ENCODE results near the gene DBN1.

DBN1 gene

DNA sequence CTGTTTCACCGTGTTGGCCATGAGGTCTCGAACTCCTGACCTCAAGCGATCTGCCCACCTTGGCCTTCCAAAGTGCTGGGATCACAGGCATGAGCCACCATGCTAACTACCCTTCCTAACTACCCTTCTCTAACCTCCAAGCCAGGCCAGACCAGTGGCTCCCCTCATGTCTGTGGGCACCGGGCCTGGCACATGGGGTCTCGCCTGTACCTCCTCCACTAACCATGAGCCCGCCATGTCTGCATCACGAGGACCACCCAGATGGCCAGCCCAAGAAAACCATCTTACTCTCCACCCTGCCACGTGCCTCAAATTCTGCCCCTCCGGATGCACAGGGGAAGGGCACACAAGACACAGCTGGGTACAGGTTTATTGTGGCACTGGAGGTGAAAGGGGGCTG is 9.6 kb upstream of the DBN1 start:
- Histone ChIP-seq H3K23ac (ENCODE audit: low read length in 2 of 2) (no peak overlapping the region), H3K9ac (ENCODE audit: low read length) (no peak overlapping the region), H4K8ac (ENCODE audit: low read length) (no peak overlapping the region), H3K14ac (ENCODE audit: low read length in 2 of 2) (peak overlapping the region in 1 of 2 experiments; percentile 2), H2BK5ac (ENCODE audit: low read depth, low read length, poor library complexity, severe bottlenecking) (no peak overlapping the region), H3K79me1 (replicated peaks; ENCODE audit: low read length, poor library complexity, severe bottlenecking) (peaks cover 9% of the 10 kb centered on the region), H3K27me3 (ENCODE audit: control insufficient read depth in 1 of 2, insufficient read depth in 1 of 2, low read length in 2 of 2) (no peaks in the 10 kb centered on the region), H3K9me3 (ENCODE audit: control insufficient read depth, low read length) (no peaks in the 10 kb centered on the region), H3K4me3 (ENCODE audit: insufficient read depth in 1 of 2, low read depth in 1 of 2, low read length in 2 of 2) (no peak overlapping the region), H2AFZ (ENCODE audit: low read depth, low read length) (no peak overlapping the region), H3K4me2 (ENCODE audit: low read length, poor library complexity, severe bottlenecking) (no peak overlapping the region), H3K18ac (ENCODE audit: low read depth in 1 of 2, low read length in 2 of 2) (no peak overlapping the region), H3K27ac (ENCODE audit: low read length, poor library complexity, severe bottlenecking) (peak overlapping the region; percentile 45), H2AK5ac (ENCODE audit: low read length, severe bottlenecking) (no peak overlapping the region), H4K91ac (ENCODE audit: low read length) (no peak overlapping the region), H3K4me1 (ENCODE audit: control insufficient read depth, insufficient read depth, low read depth, low read length) (peaks cover 69% of the 10 kb centered on the region), H2BK15ac (ENCODE audit: low read depth, poor library complexity, severe bottlenecking) (no peak overlapping the region), H3K36me3 (ENCODE audit: control insufficient read depth in 1 of 2, insufficient read depth in 2 of 2, low read depth in 1 of 2, low read length in 2 of 2) (peaks cover 57 to 80% of the 10 kb centered on the region in 2 experiments), H2BK12ac (ENCODE audit: low read length in 2 of 2) (no peak overlapping the region), H3K4ac (ENCODE audit: low read depth in 1 of 2, low read length in 2 of 2) (no peak overlapping the region), H2BK120ac (ENCODE audit: low read depth, low read length) (no peak overlapping the region)
- DNase-seq = no peak
- 99% methylated on average over 7 of the region's 9 CpGs for WGBS

DNA sequence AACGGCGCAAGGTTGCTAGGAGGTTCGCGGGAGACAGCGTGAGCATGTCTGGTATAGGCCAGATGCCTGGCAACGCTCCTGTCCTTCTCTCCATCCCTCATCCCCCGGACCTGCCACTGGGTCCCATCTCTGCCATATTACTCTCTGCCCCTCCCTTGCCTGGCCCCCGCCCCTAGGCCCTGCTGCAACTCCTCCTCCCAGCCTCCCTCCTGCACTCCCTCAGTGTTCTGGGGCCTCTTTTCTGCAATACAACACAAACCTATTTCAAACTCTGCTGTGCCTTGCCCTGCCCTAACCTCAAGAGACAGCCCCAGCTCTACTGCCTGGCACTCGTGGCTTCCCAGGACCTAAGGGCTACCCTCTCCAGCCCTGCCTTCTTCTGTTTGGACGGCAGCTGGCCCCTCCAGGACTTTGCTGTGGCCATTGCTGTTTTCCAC is 8.9 kb upstream of the DBN1 start:
- H2AFZ ChIP-seq (ENCODE audit: low read depth, low read length) = no peak overlapping the region
- H3K4ac ChIP-seq (ENCODE audit: low read depth in 1 of 2, low read length in 2 of 2) = peak overlapping the region in 1 of 2 experiments; percentile 20
- no peak overlapping the region for H2AK5ac ChIP-seq (ENCODE audit: low read length, severe bottlenecking)
- no peak overlapping the region for H3K4me2 ChIP-seq (ENCODE audit: low read length, poor library complexity, severe bottlenecking)
- no peak overlapping the region for H3K4me3 ChIP-seq (ENCODE audit: insufficient read depth in 1 of 2, low read depth in 1 of 2, low read length in 2 of 2)
- no peak overlapping the region for H3K23ac ChIP-seq (ENCODE audit: low read length in 2 of 2)
- no peak overlapping the region for H2BK5ac ChIP-seq (ENCODE audit: low read depth, low read length, poor library complexity, severe bottlenecking)
- H2BK12ac ChIP-seq (ENCODE audit: low read length in 2 of 2) = no peak overlapping the region
- H4K91ac ChIP-seq (ENCODE audit: low read length) = no peak overlapping the region
- no peak overlapping the region for H2BK120ac ChIP-seq (ENCODE audit: low read depth, low read length)
- 95% methylated on average over 10 of the region's 10 CpGs for WGBS
- H3K14ac ChIP-seq (ENCODE audit: low read length in 2 of 2) = no peak overlapping the region
- peaks cover 68% of the 10 kb centered on the region for H3K4me1 ChIP-seq (ENCODE audit: control insufficient read depth, insufficient read depth, low read depth, low read length)
- no peaks in the 10 kb centered on the region for H3K27me3 ChIP-seq (ENCODE audit: control insufficient read depth in 1 of 2, insufficient read depth in 1 of 2, low read length in 2 of 2)
- DNase-seq = no peak
- peak overlapping the region in 1 of 2 experiments; percentile 38 for H3K18ac ChIP-seq (ENCODE audit: low read depth in 1 of 2, low read length in 2 of 2)
- H2BK15ac ChIP-seq (ENCODE audit: low read depth, poor library complexity, severe bottlenecking) = no peak overlapping the region
- peaks cover 50 to 74% of the 10 kb centered on the region in 2 experiments for H3K36me3 ChIP-seq (ENCODE audit: control insufficient read depth in 1 of 2, insufficient read depth in 2 of 2, low read depth in 1 of 2, low read length in 2 of 2)
- H3K79me1 ChIP-seq (replicated peaks; ENCODE audit: low read length, poor library complexity, severe bottlenecking) = peaks cover 9% of the 10 kb centered on the region
- H3K9ac ChIP-seq (ENCODE audit: low read length) = no peak overlapping the region
- H4K8ac ChIP-seq (ENCODE audit: low read length) = peak overlapping the region; percentile 16
- H3K27ac ChIP-seq (ENCODE audit: low read length, poor library complexity, severe bottlenecking) = peak overlapping the region; percentile 39
- H3K9me3 ChIP-seq (ENCODE audit: control insufficient read depth, low read length) = no peaks in the 10 kb centered on the region

DNA sequence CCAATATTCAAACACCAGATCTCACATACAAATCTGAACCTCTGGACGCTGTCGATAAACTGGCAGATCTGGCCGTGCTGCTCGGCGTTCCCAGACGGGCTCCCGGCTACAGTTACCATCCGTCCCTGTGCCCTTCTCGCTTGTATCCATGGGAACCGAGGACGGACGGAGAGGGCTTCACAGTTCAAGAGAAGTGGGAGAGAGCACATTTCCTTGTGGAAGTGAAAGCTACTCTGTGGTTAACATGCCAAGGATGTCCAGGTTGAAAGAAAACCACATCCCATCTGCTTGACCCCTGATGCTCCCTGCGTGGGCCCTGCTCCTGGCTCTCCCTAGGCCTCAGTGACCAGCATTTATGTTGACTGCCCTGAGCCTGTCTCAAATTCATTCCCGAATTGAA is 6.3 kb upstream of the DBN1 start:
- Histone ChIP-seq H2AK5ac (ENCODE audit: low read length, severe bottlenecking) (no peak overlapping the region), H3K4me1 (ENCODE audit: control insufficient read depth, insufficient read depth, low read depth, low read length) (peaks cover 67% of the 10 kb centered on the region), H3K18ac (ENCODE audit: low read depth in 1 of 2, low read length in 2 of 2) (peak overlapping the region in 1 of 2 experiments; percentile 25), H3K23ac (ENCODE audit: low read length in 2 of 2) (no peak overlapping the region), H2AFZ (ENCODE audit: low read depth, low read length) (no peak overlapping the region), H3K27ac (ENCODE audit: low read length, poor library complexity, severe bottlenecking) (peak overlapping the region; percentile 84), H3K4me2 (ENCODE audit: low read length, poor library complexity, severe bottlenecking) (no peak overlapping the region), H2BK5ac (ENCODE audit: low read depth, low read length, poor library complexity, severe bottlenecking) (no peak overlapping the region), H2BK12ac (ENCODE audit: low read length in 2 of 2) (no peak overlapping the region), H4K8ac (ENCODE audit: low read length) (no peak overlapping the region), H3K36me3 (ENCODE audit: control insufficient read depth in 1 of 2, insufficient read depth in 2 of 2, low read depth in 1 of 2, low read length in 2 of 2) (peaks cover 28 to 49% of the 10 kb centered on the region in 2 experiments), H3K9me3 (ENCODE audit: control insufficient read depth, low read length) (no peaks in the 10 kb centered on the region), H3K4ac (ENCODE audit: low read depth in 1 of 2, low read length in 2 of 2) (no peak overlapping the region), H2BK120ac (ENCODE audit: low read depth, low read length) (no peak overlapping the region), H3K79me1 (replicated peaks; ENCODE audit: low read length, poor library complexity, severe bottlenecking) (peaks cover 6% of the 10 kb centered on the region), H2BK15ac (ENCODE audit: low read depth, poor library complexity, severe bottlenecking) (no peak overlapping the region), H3K27me3 (ENCODE audit: control insufficient read depth in 1 of 2, insufficient read depth in 1 of 2, low read length in 2 of 2) (no peaks in the 10 kb centered on the region), H4K91ac (ENCODE audit: low read length) (no peak overlapping the region), H3K14ac (ENCODE audit: low read length in 2 of 2) (no peak overlapping the region), H3K4me3 (ENCODE audit: insufficient read depth in 1 of 2, low read depth in 1 of 2, low read length in 2 of 2) (peak overlapping the region in 1 of 2 experiments; percentile 0), H3K9ac (ENCODE audit: low read length) (peak overlapping the region; percentile 54)
- DNase-seq = peak; percentile 85
- WGBS = 76% methylated on average over 14 of the region's 14 CpGs

DNA sequence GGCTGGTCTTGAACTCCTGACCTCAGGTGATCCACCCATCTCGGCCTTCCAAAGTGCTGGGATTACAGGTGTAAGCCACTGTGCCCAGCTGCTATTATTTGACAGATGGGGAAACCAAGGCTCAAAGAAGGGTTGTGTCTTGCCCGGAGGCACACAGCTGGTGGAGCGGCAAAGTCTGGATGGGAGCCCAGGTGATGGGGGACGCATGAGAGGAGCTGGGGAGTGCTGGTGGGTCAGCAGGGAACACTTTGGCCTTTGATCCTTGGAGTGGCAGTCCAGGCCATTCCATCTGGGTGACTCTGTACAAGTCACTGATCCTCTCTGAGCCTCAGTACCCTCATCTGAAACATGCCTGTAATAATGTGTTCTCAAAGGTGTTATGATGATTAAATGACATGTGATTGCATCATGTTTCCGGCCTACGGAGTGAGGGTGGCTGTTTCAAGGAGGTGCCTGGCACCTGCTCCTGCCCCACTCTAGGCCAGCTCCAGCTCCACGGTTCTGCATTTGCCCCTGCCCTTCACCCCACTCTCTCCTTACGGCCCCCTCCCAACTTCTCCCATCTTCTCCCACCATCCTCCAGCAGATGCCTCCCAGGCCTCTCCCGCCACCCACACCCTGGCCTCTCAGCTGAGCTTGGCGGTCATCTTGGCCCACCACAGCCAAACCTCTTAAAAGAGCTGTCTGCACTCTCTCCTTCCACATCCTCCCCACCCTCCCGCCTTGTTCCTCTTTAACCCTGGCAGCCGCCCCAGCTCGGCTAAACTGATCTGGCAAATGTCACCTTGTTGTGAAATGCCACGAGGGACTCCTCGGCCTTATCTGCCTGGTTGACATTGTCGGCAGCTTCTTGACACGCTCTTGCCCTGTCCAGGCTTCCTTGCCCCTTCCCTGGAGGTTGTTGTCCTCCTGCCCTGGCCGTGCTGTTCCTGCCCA is 5.5 kb upstream of the DBN1 start:
- 54% methylated on average over 17 of the region's 18 CpGs for WGBS
- H3K36me3 ChIP-seq (ENCODE audit: control insufficient read depth in 1 of 2, insufficient read depth in 2 of 2, low read depth in 1 of 2, low read length in 2 of 2) = peaks cover 20 to 41% of the 10 kb centered on the region in 2 experiments
- H4K91ac ChIP-seq (ENCODE audit: low read length) = peak overlapping the region; percentile 75
- H3K79me1 ChIP-seq (replicated peaks; ENCODE audit: low read length, poor library complexity, severe bottlenecking) = peaks cover 6% of the 10 kb centered on the region
- no peak overlapping the region for H3K14ac ChIP-seq (ENCODE audit: low read length in 2 of 2)
- H3K27ac ChIP-seq (ENCODE audit: low read length, poor library complexity, severe bottlenecking) = peak overlapping the region; percentile 84
- H3K4me3 ChIP-seq (ENCODE audit: insufficient read depth in 1 of 2, low read depth in 1 of 2, low read length in 2 of 2) = no peak overlapping the region
- H2AK5ac ChIP-seq (ENCODE audit: low read length, severe bottlenecking) = peak overlapping the region; percentile 72
- H2BK15ac ChIP-seq (ENCODE audit: low read depth, poor library complexity, severe bottlenecking) = no peak overlapping the region
- H2BK120ac ChIP-seq (ENCODE audit: low read depth, low read length) = no peak overlapping the region
- H3K9me3 ChIP-seq (ENCODE audit: control insufficient read depth, low read length) = no peaks in the 10 kb centered on the region
- peak overlapping the region; percentile 39 for H2BK5ac ChIP-seq (ENCODE audit: low read depth, low read length, poor library complexity, severe bottlenecking)
- peaks cover 65% of the 10 kb centered on the region for H3K4me1 ChIP-seq (ENCODE audit: control insufficient read depth, insufficient read depth, low read depth, low read length)
- peak overlapping the region in 1 of 2 experiments; percentile 38 for H2BK12ac ChIP-seq (ENCODE audit: low read length in 2 of 2)
- no peak overlapping the region for H3K4me2 ChIP-seq (ENCODE audit: low read length, poor library complexity, severe bottlenecking)
- peak overlapping the region; percentile 73 for H4K8ac ChIP-seq (ENCODE audit: low read length)
- H3K27me3 ChIP-seq (ENCODE audit: control insufficient read depth in 1 of 2, insufficient read depth in 1 of 2, low read length in 2 of 2) = no peaks in the 10 kb centered on the region
- no peak overlapping the region for H3K4ac ChIP-seq (ENCODE audit: low read depth in 1 of 2, low read length in 2 of 2)
- no peak overlapping the region for H2AFZ ChIP-seq (ENCODE audit: low read depth, low read length)
- peak; percentile 87 for DNase-seq
- H3K9ac ChIP-seq (ENCODE audit: low read length) = peak overlapping the region; percentile 54
- H3K23ac ChIP-seq (ENCODE audit: low read length in 2 of 2) = no peak overlapping the region
- H3K18ac ChIP-seq (ENCODE audit: low read depth in 1 of 2, low read length in 2 of 2) = peak overlapping the region; percentile 9 to 51

Measured in mesenchymal stem cell (in vitro differentiated cells and primary cell).